BJ (cell line): ENCODE measurements around the gene C10orf71. TPM values are rescaled to one million over a fixed set of nuclear protein-coding genes. Genes with fewer than 3 reads are reported as not detected.

Experiments used
- CTCF ChIA-PET: fragments of 350-600 bp; formaldehyde crosslinking; extraction: SDS; loops from one replicate; lab custom pipeline; 2021; ENCODE audit warnings: antibody characterized with exemption, inconsistent platforms; lab: Yijun Ruan, JAX
- POLR2A ChIA-PET: fragments of 300-600 bp; sonication (Branson Sonifier 250); formaldehyde crosslinking; extraction: SDS; loops from one replicate; lab custom pipeline; 2021; ENCODE audit warnings: antibody characterized with exemption; lab: Charles Lee
- DNase-seq: peaks from one replicate; pipeline ENCODE4 v3.0.0-alpha.2; 2011; ENCODE audit warnings: low read depth
- H3K27me3 ChIP-seq: 2 replicates; pipeline ENCODE4 v1.6.0; 2011; ENCODE audit warnings: low read length; ENCODE audit not compliant: control insufficient read depth, insufficient read depth
- H3K36me3 ChIP-seq: 2 replicates; pipeline ENCODE4 v1.5.1; 2011; ENCODE audit warnings: low read length; ENCODE audit not compliant: control insufficient read depth, insufficient read depth
- H3K4me3 ChIP-seq: 2 replicates; pipeline ENCODE4 v1.5.1; 2011; ENCODE audit warnings: low read depth, mild to moderate bottlenecking, control low read depth, low read length
- CTCF ChIP-seq: IDR thresholded peaks from 2 replicates; pipeline ENCODE4 v1.5.1; 2011; ENCODE audit warnings: low read depth, mild to moderate bottlenecking, control low read depth, inconsistent platforms, low read length, moderate library complexity; ENCODE audit not compliant: insufficient read depth
- polyA plus RNA-seq: library from polyadenylated mRNA; depleted of rRNA; stranded (reverse); fragments of >200 nt; gene quantifications from 2 replicates; pipeline ENCODE4 v1.2.3, GENCODE V29; 2011

The C10orf71 gene
- polyA plus RNA-seq, 1 experiment, result not detected

- Histone ChIP-seq H3K27me3 (no peaks in the 10 kb centered on the region), H3K36me3 (no peaks in the 10 kb centered on the region), H3K4me3 (no peak overlapping the region)
- no peak for DNase-seq
- POLR2A ChIA-PET, result no interaction called here
- TF ChIP-seq CTCF, result no peak
- CTCF ChIA-PET, result interaction anchor here (0.5 to 0.6 kb wide), 2 partner anchors 12 to 33 kb away, joined by 3 read pairs; no protein-coding TSS in a partner anchor
Measured at GRCh38 chr10:49338604-49339003, 39.6 kb downstream of the C10orf71 start.

- no peaks in the 10 kb centered on the region for H3K27me3 ChIP-seq
- H3K36me3 ChIP-seq, result no peaks in the 10 kb centered on the region
- ChIA-PET POLR2A (no interaction called here), CTCF (no interaction called here)
- H3K4me3 ChIP-seq, result no peak overlapping the region
- no peak for DNase-seq
- TF ChIP-seq CTCF, result no peak
Measured at GRCh38 chr10:49344840-49345239, 45.9 kb downstream of the C10orf71 start.

GRCh38 chr10:49347342-49347741, 48.4 kb downstream of the C10orf71 start:
- ChIA-PET CTCF (no interaction called here), POLR2A (no interaction called here)
- H3K27me3 ChIP-seq, result no peaks in the 10 kb centered on the region
- H3K36me3 ChIP-seq, result no peaks in the 10 kb centered on the region
- DNase-seq, result no peak
- no peak overlapping the region for H3K4me3 ChIP-seq
- no peak for TF ChIP-seq CTCF

- no peak for TF ChIP-seq CTCF
- POLR2A ChIA-PET, result no interaction called here
- CTCF ChIA-PET, result no interaction called here
- Histone ChIP-seq H3K4me3 (no peak overlapping the region), H3K27me3 (no peaks in the 10 kb centered on the region), H3K36me3 (no peaks in the 10 kb centered on the region)
- DNase-seq, result no peak
Measured at GRCh38 chr10:49347827-49348226, 48.9 kb downstream of the C10orf71 start.

GRCh38 chr10:49348593-49348992, 49.6 kb downstream of the C10orf71 start:
- no peak for TF ChIP-seq CTCF
- no peak for DNase-seq
- H3K4me3 ChIP-seq, result no peak overlapping the region
- no peaks in the 10 kb centered on the region for H3K27me3 ChIP-seq
- H3K36me3 ChIP-seq, result no peaks in the 10 kb centered on the region
- POLR2A ChIA-PET, result no interaction called here
- CTCF ChIA-PET, result no interaction called here
